ENCODE measurements around the gene PPP2R3B.
"Not testable (repeated sequence)": the region's sequence is repeated elsewhere in the genome, so short reads cannot be mapped to it uniquely, and the experiment has no call there.

Gene PPP2R3B

GRCh38 chrX:384861-385260, 1.8 kb downstream of the PPP2R3B start:
- H3K36me3 ChIP-seq (ENCODE audit: control insufficient read depth, insufficient read depth, low read length): peaks cover 13% of the 10 kb centered on the region
- no peaks in the 10 kb centered on the region for H3K9me3 ChIP-seq (ENCODE audit: control insufficient read depth, insufficient read depth, low read depth, low read length)
- H3K4me1 ChIP-seq (ENCODE audit: control insufficient read depth, insufficient read depth, low read length): no peaks in the 10 kb centered on the region
- no peak overlapping the region for H3K9ac ChIP-seq (ENCODE audit: low read length)
- no peak overlapping the region for H3K27ac ChIP-seq (ENCODE audit: low read depth, low read length)
- no peaks in the 10 kb centered on the region for H3K27me3 ChIP-seq (ENCODE audit: control insufficient read depth, insufficient read depth, low read length)
- no peak overlapping the region for H3K4me3 ChIP-seq (ENCODE audit: low read depth, low read length)

GRCh38 chrX:378443-378842, 8.3 kb downstream of the PPP2R3B start:
- Histone ChIP-seq H3K9me3 (ENCODE audit: control insufficient read depth, insufficient read depth, low read depth, low read length) (no peaks in the 10 kb centered on the region), H3K36me3 (ENCODE audit: control insufficient read depth, insufficient read depth, low read length) (peaks cover 9% of the 10 kb centered on the region), H3K9ac (ENCODE audit: low read length) (no peak overlapping the region), H3K27ac (ENCODE audit: low read depth, low read length) (no peak overlapping the region), H3K27me3 (ENCODE audit: control insufficient read depth, insufficient read depth, low read length) (peaks cover 21% of the 10 kb centered on the region), H3K4me3 (ENCODE audit: low read depth, low read length) (no peak overlapping the region), H3K4me1 (ENCODE audit: control insufficient read depth, insufficient read depth, low read length) (peaks cover 11% of the 10 kb centered on the region)

GRCh38 chrX:376206-376605, 10.5 kb downstream of the PPP2R3B start:
- not testable (repeated sequence) for H3K9me3 ChIP-seq (ENCODE audit: control insufficient read depth, insufficient read depth, low read depth, low read length); H3K9ac ChIP-seq (ENCODE audit: low read length); H3K36me3 ChIP-seq (ENCODE audit: control insufficient read depth, insufficient read depth, low read length); H3K27ac ChIP-seq (ENCODE audit: low read depth, low read length); H3K4me3 ChIP-seq (ENCODE audit: low read depth, low read length)
- H3K27me3 ChIP-seq (ENCODE audit: control insufficient read depth, insufficient read depth, low read length): peaks cover 36% of the 10 kb centered on the region
- H3K4me1 ChIP-seq (ENCODE audit: control insufficient read depth, insufficient read depth, low read length): peaks cover 23% of the 10 kb centered on the region

GRCh38 chrX:375181-376036, 11.3 kb downstream of the PPP2R3B start:
- H3K4me1 ChIP-seq (ENCODE audit: control insufficient read depth, insufficient read depth, low read length): peaks cover 30% of the 10 kb centered on the region
- H3K36me3 ChIP-seq (ENCODE audit: control insufficient read depth, insufficient read depth, low read length): no peaks in the 10 kb centered on the region
- no peaks in the 10 kb centered on the region for H3K9me3 ChIP-seq (ENCODE audit: control insufficient read depth, insufficient read depth, low read depth, low read length)
- no peak overlapping the region for H3K9ac ChIP-seq (ENCODE audit: low read length)
- no peak overlapping the region for H3K27ac ChIP-seq (ENCODE audit: low read depth, low read length)
- no peak overlapping the region for H3K4me3 ChIP-seq (ENCODE audit: low read depth, low read length)
- peaks cover 36% of the 10 kb centered on the region for H3K27me3 ChIP-seq (ENCODE audit: control insufficient read depth, insufficient read depth, low read length)

GRCh38 chrX:374596-374995, 12.1 kb downstream of the PPP2R3B start:
- H3K9ac ChIP-seq (ENCODE audit: low read length): peak overlapping the region; percentile 43
- H3K9me3 ChIP-seq (ENCODE audit: control insufficient read depth, insufficient read depth, low read depth, low read length): no peaks in the 10 kb centered on the region
- peaks cover 36% of the 10 kb centered on the region for H3K4me1 ChIP-seq (ENCODE audit: control insufficient read depth, insufficient read depth, low read length)
- no peaks in the 10 kb centered on the region for H3K36me3 ChIP-seq (ENCODE audit: control insufficient read depth, insufficient read depth, low read length)
- no peak overlapping the region for H3K27ac ChIP-seq (ENCODE audit: low read depth, low read length)
- H3K27me3 ChIP-seq (ENCODE audit: control insufficient read depth, insufficient read depth, low read length): peaks cover 36% of the 10 kb centered on the region
- peak overlapping the region; percentile 82 for H3K4me3 ChIP-seq (ENCODE audit: low read depth, low read length)

GRCh38 chrX:373641-374471, 12.9 kb downstream of the PPP2R3B start:
- Histone ChIP-seq H3K9me3 (ENCODE audit: control insufficient read depth, insufficient read depth, low read depth, low read length) (no peaks in the 10 kb centered on the region), H3K9ac (ENCODE audit: low read length) (peak overlapping the region; percentile 75), H3K36me3 (ENCODE audit: control insufficient read depth, insufficient read depth, low read length) (no peaks in the 10 kb centered on the region), H3K27ac (ENCODE audit: low read depth, low read length) (no peak overlapping the region), H3K4me3 (ENCODE audit: low read depth, low read length) (peak overlapping the region; percentile 82), H3K4me1 (ENCODE audit: control insufficient read depth, insufficient read depth, low read length) (peaks cover 43% of the 10 kb centered on the region), H3K27me3 (ENCODE audit: control insufficient read depth, insufficient read depth, low read length) (peaks cover 36% of the 10 kb centered on the region)

- peak overlapping the region; percentile 64 for H3K9ac ChIP-seq (ENCODE audit: low read length)
- no peak overlapping the region for H3K27ac ChIP-seq (ENCODE audit: low read depth, low read length)
- peak overlapping the region; percentile 82 for H3K4me3 ChIP-seq (ENCODE audit: low read depth, low read length)
- H3K9me3 ChIP-seq (ENCODE audit: control insufficient read depth, insufficient read depth, low read depth, low read length): no peaks in the 10 kb centered on the region
- H3K4me1 ChIP-seq (ENCODE audit: control insufficient read depth, insufficient read depth, low read length): peaks cover 45% of the 10 kb centered on the region
- no peaks in the 10 kb centered on the region for H3K36me3 ChIP-seq (ENCODE audit: control insufficient read depth, insufficient read depth, low read length)
- peaks cover 36% of the 10 kb centered on the region for H3K27me3 ChIP-seq (ENCODE audit: control insufficient read depth, insufficient read depth, low read length)
Observed at GRCh38 chrX:372856-373640, 13.7 kb downstream of the PPP2R3B start.

- no peak overlapping the region for H3K9ac ChIP-seq (ENCODE audit: low read length)
- peaks cover 45% of the 10 kb centered on the region for H3K4me1 ChIP-seq (ENCODE audit: control insufficient read depth, insufficient read depth, low read length)
- no peak overlapping the region for H3K4me3 ChIP-seq (ENCODE audit: low read depth, low read length)
- H3K9me3 ChIP-seq (ENCODE audit: control insufficient read depth, insufficient read depth, low read depth, low read length): no peaks in the 10 kb centered on the region
- peaks cover 36% of the 10 kb centered on the region for H3K27me3 ChIP-seq (ENCODE audit: control insufficient read depth, insufficient read depth, low read length)
- no peaks in the 10 kb centered on the region for H3K36me3 ChIP-seq (ENCODE audit: control insufficient read depth, insufficient read depth, low read length)
- H3K27ac ChIP-seq (ENCODE audit: low read depth, low read length): no peak overlapping the region
Observed at GRCh38 chrX:371907-372306, 14.8 kb downstream of the PPP2R3B start.

GRCh38 chrX:370963-371745, 15.6 kb downstream of the PPP2R3B start:
- Histone ChIP-seq H3K9me3 (ENCODE audit: control insufficient read depth, insufficient read depth, low read depth, low read length) (no peaks in the 10 kb centered on the region), H3K4me1 (ENCODE audit: control insufficient read depth, insufficient read depth, low read length) (peaks cover 45% of the 10 kb centered on the region), H3K27me3 (ENCODE audit: control insufficient read depth, insufficient read depth, low read length) (peaks cover 36% of the 10 kb centered on the region), H3K4me3 (ENCODE audit: low read depth, low read length) (no peak overlapping the region), H3K36me3 (ENCODE audit: control insufficient read depth, insufficient read depth, low read length) (no peaks in the 10 kb centered on the region), H3K27ac (ENCODE audit: low read depth, low read length) (no peak overlapping the region), H3K9ac (ENCODE audit: low read length) (no peak overlapping the region)

GRCh38 chrX:370244-370962, 16.3 kb downstream of the PPP2R3B start:
- no peak overlapping the region for H3K9ac ChIP-seq (ENCODE audit: low read length)
- H3K4me1 ChIP-seq (ENCODE audit: control insufficient read depth, insufficient read depth, low read length): peaks cover 45% of the 10 kb centered on the region
- H3K9me3 ChIP-seq (ENCODE audit: control insufficient read depth, insufficient read depth, low read depth, low read length): no peaks in the 10 kb centered on the region
- H3K36me3 ChIP-seq (ENCODE audit: control insufficient read depth, insufficient read depth, low read length): no peaks in the 10 kb centered on the region
- H3K27me3 ChIP-seq (ENCODE audit: control insufficient read depth, insufficient read depth, low read length): peaks cover 33% of the 10 kb centered on the region
- no peak overlapping the region for H3K4me3 ChIP-seq (ENCODE audit: low read depth, low read length)
- no peak overlapping the region for H3K27ac ChIP-seq (ENCODE audit: low read depth, low read length)

Data from HUES6 (cell line).